ENCODE results near the gene RALGPS1.

DNA sequence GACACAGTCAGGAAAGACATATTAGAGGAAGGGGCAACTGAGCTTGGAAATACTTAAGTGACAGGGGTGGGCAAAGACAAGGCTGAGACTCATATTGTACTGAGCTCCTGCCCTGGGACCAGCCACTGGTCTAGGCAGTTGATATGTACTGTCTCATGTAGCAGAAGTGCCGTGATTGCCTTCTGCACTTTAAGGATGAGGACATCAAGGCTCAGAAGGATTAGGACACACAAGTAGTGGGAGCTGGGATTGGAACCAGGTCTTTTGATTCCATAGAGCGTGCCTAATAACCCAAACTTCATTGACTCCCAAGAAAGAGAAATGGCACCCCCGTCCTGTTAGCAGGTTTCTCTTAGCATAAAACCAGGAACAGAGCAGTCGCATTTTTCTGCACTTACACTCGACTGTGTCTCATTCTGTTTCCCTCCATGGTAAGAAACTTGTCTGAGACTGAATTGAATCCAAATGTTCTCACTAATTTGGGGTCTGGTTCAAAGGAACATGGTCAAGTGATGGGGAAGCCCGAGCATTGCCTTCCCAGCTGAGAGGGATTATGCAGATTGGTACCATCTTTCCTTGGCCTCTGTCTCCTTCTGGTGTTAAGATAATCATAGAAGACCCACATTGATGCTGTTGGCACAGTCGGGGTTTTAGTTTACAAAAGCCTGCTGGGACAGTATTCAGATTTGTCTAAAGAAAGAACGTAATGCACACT is 137.5 kb downstream of the RALGPS1 start:
- TF ChIP-seq POLR2A (IDR thresholded peaks at IDR 0.05) (no peak), POLR2AphosphoS5 (IDR thresholded peaks at IDR 0.05) (no peak), EP300 (IDR thresholded peaks at IDR 0.05) (no peak)
- TF ChIP-seq, protein P1, sequence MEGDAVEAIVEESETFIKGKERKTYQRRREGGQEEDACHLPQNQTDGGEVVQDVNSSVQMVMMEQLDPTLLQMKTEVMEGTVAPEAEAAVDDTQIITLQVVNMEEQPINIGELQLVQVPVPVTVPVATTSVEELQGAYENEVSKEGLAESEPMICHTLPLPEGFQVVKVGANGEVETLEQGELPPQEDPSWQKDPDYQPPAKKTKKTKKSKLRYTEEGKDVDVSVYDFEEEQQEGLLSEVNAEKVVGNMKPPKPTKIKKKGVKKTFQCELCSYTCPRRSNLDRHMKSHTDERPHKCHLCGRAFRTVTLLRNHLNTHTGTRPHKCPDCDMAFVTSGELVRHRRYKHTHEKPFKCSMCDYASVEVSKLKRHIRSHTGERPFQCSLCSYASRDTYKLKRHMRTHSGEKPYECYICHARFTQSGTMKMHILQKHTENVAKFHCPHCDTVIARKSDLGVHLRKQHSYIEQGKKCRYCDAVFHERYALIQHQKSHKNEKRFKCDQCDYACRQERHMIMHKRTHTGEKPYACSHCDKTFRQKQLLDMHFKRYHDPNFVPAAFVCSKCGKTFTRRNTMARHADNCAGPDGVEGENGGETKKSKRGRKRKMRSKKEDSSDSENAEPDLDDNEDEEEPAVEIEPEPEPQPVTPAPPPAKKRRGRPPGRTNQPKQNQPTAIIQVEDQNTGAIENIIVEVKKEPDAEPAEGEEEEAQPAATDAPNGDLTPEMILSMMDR (IDR thresholded peaks at IDR 0.05) = no peak
